Measurements from ENCODE around the gene ACVR2A.

GRCh38 chr2:147916723-147917122 is 71.9 kb downstream of the ACVR2A start:
- TF ChIP-seq REST (IDR thresholded peaks at IDR 0.05; ENCODE audit: low read depth, low read length) (no peak), CTCF (IDR thresholded peaks at IDR 0.05) (no peak), YY1 (IDR thresholded peaks at IDR 0.05; ENCODE audit: low read depth) (no peak), USF2 (IDR thresholded peaks at IDR 0.05; ENCODE audit: borderline replicate concordance, low read depth, low read length) (no peak), TAF1 (IDR thresholded peaks at IDR 0.05; ENCODE audit: borderline replicate concordance, low read depth, low read length) (no peak), JUND (IDR thresholded peaks at IDR 0.05) (no peak), POLR2AphosphoS5 (IDR thresholded peaks at IDR 0.05; ENCODE audit: low read depth, low read length) (no peak), FOXJ3 (CRISPR knock-in tag; IDR thresholded peaks at IDR 0.05) (no peak), USF1 (IDR thresholded peaks at IDR 0.05; ENCODE audit: borderline replicate concordance, low read depth) (no peak), RAD21 (IDR thresholded peaks at IDR 0.05; ENCODE audit: low read length) (no peak)

Measured in SK-N-SH (cell line).